A549 (cell line): ENCODE results near the gene UBE2U. TPM values are rescaled to one million over a fixed set of nuclear protein-coding genes. Genes with fewer than 3 reads are reported as not detected.

Experiments
- ATAC-seq, 2 experiments: fragments of 200-7000 bp in 1 of 2; fragments of >200 bp in 1 of 2; cut with Nextera tagmentation in 1 of 2; cut with Tn5 transposase in 1 of 2; 3 replicates each; pipeline versions ENCODE4 v1.8.0 to v1.9.1; 2018 to 2020; ENCODE audit warnings: mild to moderate bottlenecking in 1 of 2, moderate library complexity in 1 of 2
- CTCF ChIA-PET: fragments of 300-600 bp; sonication (Branson Sonifier 250); formaldehyde crosslinking; extraction: SDS; loops from one replicate; lab custom pipeline; 2021; ENCODE audit warnings: antibody characterized with exemption, inconsistent platforms; lab: Yijun Ruan, JAX
- POLR2A ChIA-PET: fragments of 350-600 bp; formaldehyde crosslinking; extraction: SDS; loops from one replicate; lab custom pipeline; 2021; ENCODE audit warnings: antibody characterized with exemption, inconsistent platforms; lab: Yijun Ruan, JAX
- DNase-seq, 2 experiments: peaks; one replicate each; pipeline versions ENCODE4 v3.0.0 to v3.0.0-alpha.2; 2011 to 2016; ENCODE audit warnings: low read depth in 1 of 2, low spot score in 1 of 2
- FAIRE-seq: peaks from 2 replicates; lab custom pipeline; 2011; peaks lifted over from hg19 to GRCh38; lab: Jason Lieb, UNC
- H3K27ac ChIP-seq, 2 experiments: fragments of >200 bp; sonication (Bioruptor Twin); formaldehyde crosslinking; 3 replicates each; pipeline ENCODE4 v1.5.1; 2016 to 2017
- H3K4me1 ChIP-seq: fragments of >200 bp; sonication (Bioruptor Twin); formaldehyde crosslinking; 3 replicates; pipeline ENCODE4 v1.6.1; 2016
- H3K4me2 ChIP-seq: fragments of >200 bp; sonication (Bioruptor Twin); formaldehyde crosslinking; 3 replicates; pipeline ENCODE4 v1.6.1; 2016
- H3K4me3 ChIP-seq: fragments of >200 bp; sonication (Bioruptor Twin); formaldehyde crosslinking; 3 replicates; pipeline ENCODE4 v1.5.1; 2016
- H3K9me3 ChIP-seq: fragments of >200 bp; sonication (Bioruptor Twin); formaldehyde crosslinking; 3 replicates; pipeline ENCODE4 v1.6.1; 2016
- BHLHE40 ChIP-seq: IDR thresholded peaks from 2 replicates; pipeline ENCODE4 v1.6.1; 2012; ENCODE audit warnings: low read depth, low read length, inconsistent platforms
- CHD4 ChIP-seq: fragments of 200-600 bp; sonication (generic); IDR thresholded peaks from 2 replicates; pipeline ENCODE4 v1.6.1; 2016; ENCODE audit warnings: antibody characterized with exemption, mild to moderate bottlenecking, borderline replicate concordance
- EHMT2 ChIP-seq: fragments of 200-600 bp; sonication (generic); IDR thresholded peaks from 2 replicates; pipeline ENCODE4 v1.6.1; 2016; ENCODE audit warnings: antibody characterized with exemption, low read depth, mild to moderate bottlenecking, moderate library complexity
- GATA3 ChIP-seq: IDR thresholded peaks from 2 replicates; pipeline ENCODE4 v1.6.1; 2012; ENCODE audit warnings: borderline replicate concordance
- HOXB5 ChIP-seq: fragments of 250-450 bp; sonication (Bioruptor Pico); IDR thresholded peaks from 2 replicates; pipeline ENCODE4 v1.5.0; 2020; ENCODE audit warnings: mild to moderate bottlenecking, moderate library complexity
- JUN ChIP-seq, 2 experiments: fragments of >200 bp; sonication (Bioruptor Twin); formaldehyde crosslinking; IDR thresholded peaks; 2 replicates in 1 of 2; 3 replicates in 1 of 2; pipeline ENCODE4 v1.6.1; 2016 to 2017
- MYC ChIP-seq: IDR thresholded peaks from 2 replicates; pipeline ENCODE4 v1.6.1; 2012; ENCODE audit warnings: mild to moderate bottlenecking, inconsistent platforms, low read length, improper control_type of control experiment, borderline replicate concordance
- POLR2A ChIP-seq: IDR thresholded peaks from 2 replicates; pipeline ENCODE4 v1.6.1; 2012; ENCODE audit warnings: mild to moderate bottlenecking, low read length
- RAD21 ChIP-seq, 2 experiments: fragments of >200 bp in 1 of 2; sonication (Bioruptor Twin) in 1 of 2; formaldehyde crosslinking in 1 of 2; IDR thresholded peaks in 1 of 2; conservative IDR thresholded peaks in 1 of 2; 2 replicates in 1 of 2; 3 replicates in 1 of 2; pipeline ENCODE4 v1.6.1; 2012 to 2018; ENCODE audit warnings: inconsistent platforms in 1 of 2
- RARB ChIP-seq: fragments of 250-450 bp; sonication (Bioruptor Pico); IDR thresholded peaks from 2 replicates; pipeline ENCODE4 v1.8.0; 2021; ENCODE audit warnings: mild to moderate bottlenecking, moderate library complexity
- RFX5 ChIP-seq: fragments of 450-650 bp; IDR thresholded peaks from 2 replicates; pipeline ENCODE4 v1.7.1; 2014; ENCODE audit warnings: antibody characterized with exemption, mild to moderate bottlenecking, moderate library complexity
- SMC3 ChIP-seq: fragments of >200 bp; sonication (Bioruptor Twin); formaldehyde crosslinking; IDR thresholded peaks from 3 replicates; pipeline ENCODE4 v1.6.1; 2018; ENCODE audit warnings: inconsistent platforms
- WGBS: methylation state at CpG from one replicate; pipeline ENCODE4 v1.1.6; 2017; ENCODE audit errors: missing lambda C conversion rate; 5-methylcytosine and 5-hydroxymethylcytosine counted together
- polyA plus RNA-seq, 4 experiments: library from polyadenylated mRNA; depleted of rRNA in 3 of 4; stranded (reverse); fragments of >200 nt; fragmentation: RNase III in 1 of 4; extraction: RNeasy Plus Mini Kit Qiagen cat#74134 plus additional on column Dnase treatment in 1 of 4; gene quantifications; 2 replicates in 3 of 4; 3 replicates in 1 of 4; pipeline ENCODE4 v1.2.3, GENCODE V29; 2011 to 2017
- TF ChIP-seq, protein P1 (sequence below): fragments of >200 bp; sonication (Bioruptor Twin); formaldehyde crosslinking; IDR thresholded peaks from 2 replicates; pipeline ENCODE4 v1.6.1; 2016
- TF ChIP-seq, protein P2 (sequence below): IDR thresholded peaks from 2 replicates; pipeline ENCODE4 v1.6.1; 2012; ENCODE audit warnings: low read depth, borderline replicate concordance
- TF ChIP-seq, protein P3 (sequence below): fragments of >200 bp; sonication (Bioruptor Twin); formaldehyde crosslinking; IDR thresholded peaks from 3 replicates; pipeline ENCODE4 v1.6.1; 2016
- TF ChIP-seq, protein P4 (sequence below): fragments of 250-450 bp; sonication (Bioruptor Pico); IDR thresholded peaks from 2 replicates; pipeline ENCODE4 v1.5.0; 2020; ENCODE audit warnings: low read depth, mild to moderate bottlenecking, moderate library complexity
- TF ChIP-seq, protein P5 (sequence below): fragments of >200 bp; sonication (Bioruptor Twin); formaldehyde crosslinking; IDR thresholded peaks from 3 replicates; pipeline ENCODE4 v1.5.1; 2016
- TF ChIP-seq, protein P6 (sequence below): fragments of 150-350 bp; IDR thresholded peaks from 2 replicates; pipeline ENCODE4 v1.6.1; 2014; ENCODE audit warnings: low read depth, mild to moderate bottlenecking, low read length
- TF ChIP-seq, protein P7 (sequence below): IDR thresholded peaks from 2 replicates; pipeline ENCODE4 v1.6.1; 2012

Gene UBE2U
- polyA plus RNA-seq, 2 of the 4 experiments (the other 2 are of a cell fraction), result not detected

DNA sequence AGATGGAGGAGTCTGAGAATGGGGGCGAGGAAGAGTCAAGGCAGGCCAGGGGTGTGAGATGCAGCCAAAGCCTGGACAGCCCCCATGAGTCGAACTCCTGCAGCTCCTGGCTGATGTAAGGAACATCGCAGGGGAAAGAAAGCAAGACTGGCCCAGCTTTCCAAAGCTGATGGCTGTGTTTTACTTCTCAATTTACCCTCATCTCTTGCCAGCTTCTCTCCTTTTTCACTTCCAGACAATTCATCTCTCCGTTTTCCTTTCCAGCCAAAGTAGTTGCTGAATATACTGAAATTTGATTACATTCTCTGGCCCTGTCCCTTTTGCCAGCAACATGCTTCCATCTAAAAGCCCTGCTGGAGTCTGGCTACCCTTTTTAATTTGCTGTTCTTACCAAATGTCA lies 40.0 kb upstream of the UBE2U start:
- no peak overlapping the region for H3K27ac ChIP-seq
- ChIA-PET CTCF (interaction anchor here (0.6 to 1.6 kb wide), 6 partner anchors 26 to 547 kb away, joined by 3 to 5 read pairs (median 3); no protein-coding TSS in a partner anchor), POLR2A (no interaction called here)
- DNase-seq, result no peak
- no peak for FAIRE-seq
- no peak overlapping the region for H3K4me2 ChIP-seq
- H3K9me3 ChIP-seq, result no peaks in the 10 kb centered on the region
- H3K4me3 ChIP-seq, result no peak overlapping the region
- H3K4me1 ChIP-seq, result no peaks in the 10 kb centered on the region
- TF ChIP-seq, protein P1, sequence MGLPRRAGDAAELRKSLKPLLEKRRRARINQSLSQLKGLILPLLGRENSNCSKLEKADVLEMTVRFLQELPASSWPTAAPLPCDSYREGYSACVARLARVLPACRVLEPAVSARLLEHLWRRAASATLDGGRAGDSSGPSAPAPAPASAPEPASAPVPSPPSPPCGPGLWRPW, result no peak
- TF ChIP-seq POLR2A (no peak), JUN (IDR thresholded peaks at IDR 0.05) (no peak), MYC (no peak)
- TF ChIP-seq, protein P2, sequence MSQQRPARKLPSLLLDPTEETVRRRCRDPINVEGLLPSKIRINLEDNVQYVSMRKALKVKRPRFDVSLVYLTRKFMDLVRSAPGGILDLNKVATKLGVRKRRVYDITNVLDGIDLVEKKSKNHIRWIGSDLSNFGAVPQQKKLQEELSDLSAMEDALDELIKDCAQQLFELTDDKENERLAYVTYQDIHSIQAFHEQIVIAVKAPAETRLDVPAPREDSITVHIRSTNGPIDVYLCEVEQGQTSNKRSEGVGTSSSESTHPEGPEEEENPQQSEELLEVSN, result no peak
- TF ChIP-seq, protein P3, sequence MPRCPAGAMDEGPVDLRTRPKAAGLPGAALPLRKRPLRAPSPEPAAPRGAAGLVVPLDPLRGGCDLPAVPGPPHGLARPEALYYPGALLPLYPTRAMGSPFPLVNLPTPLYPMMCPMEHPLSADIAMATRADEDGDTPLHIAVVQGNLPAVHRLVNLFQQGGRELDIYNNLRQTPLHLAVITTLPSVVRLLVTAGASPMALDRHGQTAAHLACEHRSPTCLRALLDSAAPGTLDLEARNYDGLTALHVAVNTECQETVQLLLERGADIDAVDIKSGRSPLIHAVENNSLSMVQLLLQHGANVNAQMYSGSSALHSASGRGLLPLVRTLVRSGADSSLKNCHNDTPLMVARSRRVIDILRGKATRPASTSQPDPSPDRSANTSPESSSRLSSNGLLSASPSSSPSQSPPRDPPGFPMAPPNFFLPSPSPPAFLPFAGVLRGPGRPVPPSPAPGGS, result no peak
- TF ChIP-seq, protein P4, sequence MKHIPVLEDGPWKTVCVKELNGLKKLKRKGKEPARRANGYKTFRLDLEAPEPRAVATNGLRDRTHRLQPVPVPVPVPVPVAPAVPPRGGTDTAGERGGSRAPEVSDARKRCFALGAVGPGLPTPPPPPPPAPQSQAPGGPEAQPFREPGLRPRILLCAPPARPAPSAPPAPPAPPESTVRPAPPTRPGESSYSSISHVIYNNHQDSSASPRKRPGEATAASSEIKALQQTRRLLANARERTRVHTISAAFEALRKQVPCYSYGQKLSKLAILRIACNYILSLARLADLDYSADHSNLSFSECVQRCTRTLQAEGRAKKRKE (CRISPR knock-in tag), result no peak
- no peak for ATAC-seq
- 91% methylated on average over 4 of the region's 4 CpGs for WGBS

DNA sequence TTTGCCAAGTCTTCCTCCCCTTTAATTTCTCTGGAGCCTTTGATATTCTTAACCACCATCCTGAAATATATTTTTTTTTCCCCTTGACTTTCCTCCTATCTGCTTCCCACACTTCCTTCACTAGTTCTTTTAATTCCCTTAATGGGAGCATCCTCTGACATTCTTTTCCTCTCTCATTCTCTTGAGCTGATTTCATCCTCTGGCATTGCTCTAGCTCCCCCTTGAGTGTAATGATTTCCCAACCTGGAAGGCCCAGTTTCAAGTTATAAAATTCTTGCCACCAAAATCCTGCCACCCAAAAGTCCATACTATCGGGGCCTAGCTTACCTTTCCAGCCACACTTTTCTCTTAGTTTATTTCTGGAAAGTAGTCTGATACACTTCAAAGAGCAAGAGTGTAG lies 39.5 kb upstream of the UBE2U start:
- Histone ChIP-seq H3K4me1 (no peaks in the 10 kb centered on the region), H3K27ac (no peak overlapping the region), H3K4me2 (no peak overlapping the region), H3K9me3 (peaks cover under 1% of the 10 kb centered on the region; the same call in 1 of the 3 replicates), H3K4me3 (no peak overlapping the region)
- DNase-seq (peak; percentile 2 to 14), ATAC-seq (peak in 1 of 2 experiments; percentile 52; a peak in 2 of 6 replicates), FAIRE-seq (no peak)
- ChIA-PET POLR2A (no interaction called here), CTCF (interaction anchor here (0.6 to 1.6 kb wide), 6 partner anchors 27 to 547 kb away, joined by 3 to 5 read pairs (median 3); no protein-coding TSS in a partner anchor)
- TF ChIP-seq CHD4 (no peak), SMC3 (peak; percentile 32; the same call in 1 of the 3 replicates), MYC (no peak), RAD21 (conservative IDR thresholded peaks at IDR 0.05 in 1 of 2, IDR thresholded peaks at IDR 0.05 in 1 of 2) (peak; percentile 45 to 53), BHLHE40 (no peak), HOXB5 (CRISPR knock-in tag) (no peak)
- TF ChIP-seq, protein P5, sequence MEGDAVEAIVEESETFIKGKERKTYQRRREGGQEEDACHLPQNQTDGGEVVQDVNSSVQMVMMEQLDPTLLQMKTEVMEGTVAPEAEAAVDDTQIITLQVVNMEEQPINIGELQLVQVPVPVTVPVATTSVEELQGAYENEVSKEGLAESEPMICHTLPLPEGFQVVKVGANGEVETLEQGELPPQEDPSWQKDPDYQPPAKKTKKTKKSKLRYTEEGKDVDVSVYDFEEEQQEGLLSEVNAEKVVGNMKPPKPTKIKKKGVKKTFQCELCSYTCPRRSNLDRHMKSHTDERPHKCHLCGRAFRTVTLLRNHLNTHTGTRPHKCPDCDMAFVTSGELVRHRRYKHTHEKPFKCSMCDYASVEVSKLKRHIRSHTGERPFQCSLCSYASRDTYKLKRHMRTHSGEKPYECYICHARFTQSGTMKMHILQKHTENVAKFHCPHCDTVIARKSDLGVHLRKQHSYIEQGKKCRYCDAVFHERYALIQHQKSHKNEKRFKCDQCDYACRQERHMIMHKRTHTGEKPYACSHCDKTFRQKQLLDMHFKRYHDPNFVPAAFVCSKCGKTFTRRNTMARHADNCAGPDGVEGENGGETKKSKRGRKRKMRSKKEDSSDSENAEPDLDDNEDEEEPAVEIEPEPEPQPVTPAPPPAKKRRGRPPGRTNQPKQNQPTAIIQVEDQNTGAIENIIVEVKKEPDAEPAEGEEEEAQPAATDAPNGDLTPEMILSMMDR, result peak; percentile 40; the same call in 1 of the 3 replicates
- 74% methylated on average over 1 of the region's 1 CpG for WGBS

DNA sequence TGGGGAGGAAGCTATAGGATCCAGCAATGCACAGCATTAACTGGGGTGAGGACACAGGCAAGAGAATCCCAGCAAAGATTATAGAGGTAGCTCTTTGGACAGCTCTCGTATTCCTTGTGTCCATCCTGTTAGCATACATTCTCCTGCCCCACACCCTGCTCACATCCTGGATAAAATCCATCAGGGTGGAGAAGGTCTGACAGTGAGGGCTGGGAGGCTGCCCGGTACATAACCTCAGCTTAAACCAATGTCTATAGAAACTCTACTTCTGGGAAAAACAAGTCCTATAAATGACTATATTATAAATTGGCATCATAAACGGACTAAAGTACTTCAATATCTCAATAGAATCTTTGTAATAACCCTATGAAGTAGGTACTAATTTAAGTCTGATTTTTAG lies 36.8 kb upstream of the UBE2U start:
- H3K27ac ChIP-seq, result no peak overlapping the region
- H3K4me3 ChIP-seq, result no peak overlapping the region
- FAIRE-seq (no peak), DNase-seq (no peak), ATAC-seq (no peak)
- peaks cover 3% of the 10 kb centered on the region; the same call in 1 of the 3 replicates for H3K9me3 ChIP-seq
- H3K4me2 ChIP-seq, result no peak overlapping the region
- peaks cover 7% of the 10 kb centered on the region for H3K4me1 ChIP-seq
- ChIA-PET CTCF (interaction anchor here (1.5 to 1.8 kb wide), 2 partner anchors 9 to 76 kb away, joined by 3 to 5 read pairs; no protein-coding TSS in a partner anchor), POLR2A (no interaction called here)
- WGBS, result 87% methylated on average over 3 of the region's 3 CpGs
- TF ChIP-seq, protein P3, result no peak
- TF ChIP-seq, protein P5, result no peak
- TF ChIP-seq GATA3 (no peak), RFX5 (no peak), RARB (no peak), EHMT2 (no peak)
- TF ChIP-seq, protein P6, sequence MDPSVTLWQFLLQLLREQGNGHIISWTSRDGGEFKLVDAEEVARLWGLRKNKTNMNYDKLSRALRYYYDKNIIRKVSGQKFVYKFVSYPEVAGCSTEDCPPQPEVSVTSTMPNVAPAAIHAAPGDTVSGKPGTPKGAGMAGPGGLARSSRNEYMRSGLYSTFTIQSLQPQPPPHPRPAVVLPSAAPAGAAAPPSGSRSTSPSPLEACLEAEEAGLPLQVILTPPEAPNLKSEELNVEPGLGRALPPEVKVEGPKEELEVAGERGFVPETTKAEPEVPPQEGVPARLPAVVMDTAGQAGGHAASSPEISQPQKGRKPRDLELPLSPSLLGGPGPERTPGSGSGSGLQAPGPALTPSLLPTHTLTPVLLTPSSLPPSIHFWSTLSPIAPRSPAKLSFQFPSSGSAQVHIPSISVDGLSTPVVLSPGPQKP, result no peak
- TF ChIP-seq, protein P2, result no peak
- TF ChIP-seq, protein P7, sequence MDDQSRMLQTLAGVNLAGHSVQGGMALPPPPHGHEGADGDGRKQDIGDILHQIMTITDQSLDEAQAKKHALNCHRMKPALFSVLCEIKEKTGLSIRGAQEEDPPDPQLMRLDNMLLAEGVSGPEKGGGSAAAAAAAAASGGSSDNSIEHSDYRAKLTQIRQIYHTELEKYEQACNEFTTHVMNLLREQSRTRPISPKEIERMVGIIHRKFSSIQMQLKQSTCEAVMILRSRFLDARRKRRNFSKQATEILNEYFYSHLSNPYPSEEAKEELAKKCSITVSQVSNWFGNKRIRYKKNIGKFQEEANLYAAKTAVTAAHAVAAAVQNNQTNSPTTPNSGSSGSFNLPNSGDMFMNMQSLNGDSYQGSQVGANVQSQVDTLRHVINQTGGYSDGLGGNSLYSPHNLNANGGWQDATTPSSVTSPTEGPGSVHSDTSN, result no peak
